Thyroid gland (tissue), 4 donors: Measurements from ENCODE around the gene KCNK18.

Experiments
- POLR2A ChIP-seq, 2 donors: fragments of 450-650 bp; IDR thresholded peaks; one replicate each; pipeline ENCODE4 v1.6.1; 2017; ENCODE audit warnings: antibody characterized with exemption in 2 of 2, mild to moderate bottlenecking in 2 of 2, moderate library complexity in 1 of 2
- TF ChIP-seq, protein P1 (sequence below), 6 experiments: fragments of 200-600 bp in 3 of 6; fragments of 450-650 bp in 3 of 6; sonication (generic) in 3 of 6; IDR thresholded peaks; one replicate each; pipeline ENCODE4 v1.5.1; 2016 to 2019; ENCODE audit warnings: antibody characterized with exemption in 6 of 6, mild to moderate bottlenecking in 2 of 6, inconsistent platforms in 1 of 6, moderate library complexity in 1 of 6

DNA sequence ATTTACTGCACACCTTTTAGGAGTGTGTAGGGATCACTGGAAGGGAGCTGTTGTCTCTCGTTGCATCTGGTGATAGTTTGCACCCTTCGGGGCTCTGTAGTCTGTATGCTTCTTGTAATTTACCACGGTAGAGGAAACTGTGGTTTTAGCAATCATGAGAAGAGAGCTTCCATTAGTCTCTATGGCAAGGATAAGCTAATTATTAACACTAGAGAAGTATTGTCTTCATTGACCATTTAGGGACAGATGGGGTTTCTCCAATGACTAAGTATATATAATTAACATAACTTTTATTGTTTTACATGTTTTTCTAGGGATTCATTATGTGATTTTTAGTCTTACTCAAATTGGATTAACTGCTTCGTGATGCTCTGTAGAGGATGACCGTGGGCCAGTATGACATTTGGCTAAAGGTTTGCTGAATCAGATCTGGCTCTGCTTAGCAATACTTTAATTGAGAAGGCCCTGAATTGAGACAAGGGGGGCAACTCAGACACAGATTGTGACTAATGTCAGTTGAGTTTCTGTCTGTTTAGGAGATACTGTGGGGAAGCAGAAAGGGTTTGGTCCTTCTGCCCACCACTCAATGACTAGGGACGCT, 52.3 kb downstream of the KCNK18 start:
- TF ChIP-seq, protein P1, sequence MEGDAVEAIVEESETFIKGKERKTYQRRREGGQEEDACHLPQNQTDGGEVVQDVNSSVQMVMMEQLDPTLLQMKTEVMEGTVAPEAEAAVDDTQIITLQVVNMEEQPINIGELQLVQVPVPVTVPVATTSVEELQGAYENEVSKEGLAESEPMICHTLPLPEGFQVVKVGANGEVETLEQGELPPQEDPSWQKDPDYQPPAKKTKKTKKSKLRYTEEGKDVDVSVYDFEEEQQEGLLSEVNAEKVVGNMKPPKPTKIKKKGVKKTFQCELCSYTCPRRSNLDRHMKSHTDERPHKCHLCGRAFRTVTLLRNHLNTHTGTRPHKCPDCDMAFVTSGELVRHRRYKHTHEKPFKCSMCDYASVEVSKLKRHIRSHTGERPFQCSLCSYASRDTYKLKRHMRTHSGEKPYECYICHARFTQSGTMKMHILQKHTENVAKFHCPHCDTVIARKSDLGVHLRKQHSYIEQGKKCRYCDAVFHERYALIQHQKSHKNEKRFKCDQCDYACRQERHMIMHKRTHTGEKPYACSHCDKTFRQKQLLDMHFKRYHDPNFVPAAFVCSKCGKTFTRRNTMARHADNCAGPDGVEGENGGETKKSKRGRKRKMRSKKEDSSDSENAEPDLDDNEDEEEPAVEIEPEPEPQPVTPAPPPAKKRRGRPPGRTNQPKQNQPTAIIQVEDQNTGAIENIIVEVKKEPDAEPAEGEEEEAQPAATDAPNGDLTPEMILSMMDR (IDR thresholded peaks at IDR 0.05) = no peak
- no peak for TF ChIP-seq POLR2A (IDR thresholded peaks at IDR 0.05)
